Activated naive CD8-positive, alpha-beta T cell treated with anti-CD3 and anti-CD28 coated beads, Interleukin-2, amount 50 U/mL, for 16 hours (primary cell): ENCODE data around the gene CXXC4.

Source experiments
- DNase-seq: peaks from one replicate; pipeline ENCODE4 v3.0.0-alpha.2; 2020; ENCODE audit warnings: low read depth, low spot score

CXXC4 gene

GRCh38 chr4:104489731-104490095 is 5.0 kb downstream of the CXXC4 start:
- DNase-seq: no peak

- no peak for DNase-seq
Observed at GRCh38 chr4:104488151-104488550, 6.5 kb downstream of the CXXC4 start.

- DNase-seq: no peak
Observed at GRCh38 chr4:104486716-104487504, 7.8 kb downstream of the CXXC4 start.

GRCh38 chr4:104475652-104476051 is 19.0 kb downstream of the CXXC4 start:
- no peak for DNase-seq

DNA sequence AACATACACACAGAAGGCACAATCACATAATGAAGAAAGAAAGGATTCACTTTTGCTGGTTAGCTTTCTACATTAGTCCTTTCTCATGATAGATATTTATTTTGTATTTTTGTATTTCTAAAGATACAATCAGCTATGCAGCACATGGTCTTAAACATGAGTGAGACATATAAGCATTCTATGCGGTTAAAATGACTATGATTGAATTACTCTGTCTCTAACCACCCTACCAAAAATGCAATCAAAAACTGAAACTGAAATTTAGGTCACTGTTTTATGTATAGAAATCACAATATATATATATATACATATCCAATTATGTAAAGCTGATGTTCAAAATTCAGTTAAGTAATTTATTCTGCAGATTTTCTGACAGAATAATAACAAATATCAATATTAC is 21.9 kb downstream of the CXXC4 start:
- no peak for DNase-seq

DNA sequence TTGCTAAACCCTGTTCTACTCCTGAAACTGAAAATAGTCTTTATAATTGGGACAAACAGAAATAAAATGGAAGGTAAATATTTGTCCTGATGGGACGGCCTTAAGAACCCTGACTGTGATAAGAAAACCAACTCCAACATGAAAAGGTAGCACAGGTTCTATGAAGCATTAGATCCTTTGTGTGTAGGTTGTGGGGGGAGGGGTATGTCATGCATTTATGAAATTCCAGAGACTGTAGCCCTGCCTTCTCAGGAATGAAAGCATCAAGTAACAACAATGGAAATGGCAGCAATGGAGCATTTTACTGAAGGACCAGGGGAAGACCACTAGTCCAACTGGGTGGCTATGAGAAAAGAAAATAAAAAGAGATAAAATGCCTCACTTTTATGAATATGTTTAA is 23.9 kb downstream of the CXXC4 start:
- DNase-seq: no peak

GRCh38 chr4:104469794-104470193 is 24.9 kb downstream of the CXXC4 start:
- DNase-seq: no peak

GRCh38 chr4:104465619-104466018 is 29.1 kb downstream of the CXXC4 start:
- DNase-seq: no peak

DNA sequence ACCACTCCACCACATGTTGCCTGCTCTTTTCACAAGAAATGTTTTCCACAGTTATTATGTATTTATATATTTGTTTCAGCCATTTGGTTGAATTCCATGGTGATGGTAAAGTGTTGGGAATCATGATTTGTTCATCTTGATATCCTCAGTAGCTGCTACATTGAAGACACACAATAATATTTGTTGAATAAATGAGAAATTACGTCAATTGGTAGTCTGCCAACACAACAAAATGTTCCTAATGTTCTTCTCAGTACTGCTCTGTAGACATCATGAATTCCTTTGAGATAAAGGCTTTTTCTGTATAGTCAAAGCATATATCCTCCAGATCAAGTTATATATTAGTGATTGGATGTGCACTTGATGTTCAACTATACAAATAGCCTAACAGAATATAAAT is 29.5 kb downstream of the CXXC4 start:
- DNase-seq: no peak

DNA sequence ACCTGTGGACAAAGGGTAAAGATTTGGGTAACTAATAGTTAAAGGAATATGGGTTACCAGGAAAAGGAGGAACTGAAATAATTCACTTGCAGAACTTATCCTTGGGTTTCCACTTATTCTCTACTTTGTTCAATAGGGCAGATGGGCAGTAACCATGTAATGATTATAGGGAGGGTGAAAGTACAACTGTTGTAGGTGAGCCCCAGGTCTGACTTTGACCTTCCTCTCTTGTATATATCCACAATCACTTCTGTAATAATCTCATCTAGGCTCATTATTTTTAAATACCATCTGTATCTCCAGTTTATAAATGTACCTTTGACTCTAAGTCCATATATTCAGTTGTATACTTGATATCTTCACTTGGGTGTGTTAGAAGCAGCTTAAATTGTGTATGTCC is 32.1 kb downstream of the CXXC4 start:
- no peak for DNase-seq

DNA sequence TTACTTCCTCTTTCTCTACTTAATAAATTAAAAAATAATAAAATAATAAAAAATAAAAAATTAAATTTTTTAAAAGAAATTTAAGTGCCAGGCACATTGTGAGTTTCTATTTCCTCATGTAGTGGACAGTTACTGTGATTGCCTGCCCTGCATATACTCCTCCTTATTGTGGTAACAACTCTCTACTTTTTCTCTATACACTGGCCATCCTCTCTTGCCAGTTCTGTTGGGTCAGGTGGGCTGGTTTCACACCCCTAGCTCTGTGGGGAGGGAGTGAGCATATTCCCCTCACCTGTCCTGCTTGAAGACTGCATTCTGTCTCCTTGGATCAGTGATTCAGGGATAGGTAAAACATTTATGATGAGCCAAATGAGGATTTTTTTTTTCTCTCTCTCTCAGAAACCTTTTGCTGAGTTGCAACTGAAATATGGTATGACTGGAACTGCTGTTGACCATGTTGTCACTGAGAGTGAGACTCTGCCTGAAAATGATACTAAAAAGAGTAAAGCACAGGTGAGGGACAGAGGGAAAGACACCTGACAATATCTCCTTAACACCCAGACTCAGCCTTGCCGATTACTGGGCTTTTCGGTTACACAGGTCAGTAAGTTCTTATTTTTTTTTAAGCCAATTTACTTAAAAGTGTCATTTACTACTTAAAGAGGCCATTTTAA is 37.2 kb downstream of the CXXC4 start:
- DNase-seq: no peak

DNA sequence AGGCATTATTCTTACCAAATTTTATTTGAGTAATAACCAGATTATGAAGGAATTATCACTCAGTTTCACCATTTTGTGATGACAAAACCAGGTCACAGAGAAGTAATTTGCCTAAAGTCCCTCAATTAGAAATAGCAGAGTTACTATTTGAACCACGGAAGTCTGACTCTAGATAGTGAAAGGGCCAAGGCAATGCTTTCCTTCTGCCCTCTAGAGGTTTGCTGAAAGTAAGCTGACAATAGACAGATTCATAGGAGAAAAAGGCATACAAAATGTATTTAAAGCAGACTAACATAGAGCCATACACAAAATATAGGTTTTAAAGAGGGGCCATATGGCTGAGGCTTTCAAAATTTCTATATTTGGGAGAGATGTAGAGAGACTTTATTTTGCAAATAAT is 43.1 kb downstream of the CXXC4 start:
- DNase-seq: no peak

DNA sequence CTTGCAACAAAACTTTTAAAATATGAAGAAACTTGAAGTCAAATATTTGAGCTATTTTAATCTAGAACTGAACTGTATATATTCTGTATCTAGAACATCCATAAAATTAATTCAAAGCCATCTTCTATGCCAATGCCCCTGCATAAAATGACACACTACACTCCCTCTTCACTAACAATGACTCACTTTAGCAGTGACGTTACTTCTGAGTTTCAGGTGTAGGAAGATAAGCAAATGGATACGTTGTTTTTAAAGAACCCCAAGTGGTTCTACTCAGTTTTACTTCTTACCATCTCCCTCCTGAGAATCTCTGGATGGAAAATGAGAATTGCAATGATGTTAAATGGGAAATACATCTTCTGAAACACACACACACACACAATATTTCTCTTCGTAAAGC is 45.2 kb downstream of the CXXC4 start:
- no peak for DNase-seq

DNA sequence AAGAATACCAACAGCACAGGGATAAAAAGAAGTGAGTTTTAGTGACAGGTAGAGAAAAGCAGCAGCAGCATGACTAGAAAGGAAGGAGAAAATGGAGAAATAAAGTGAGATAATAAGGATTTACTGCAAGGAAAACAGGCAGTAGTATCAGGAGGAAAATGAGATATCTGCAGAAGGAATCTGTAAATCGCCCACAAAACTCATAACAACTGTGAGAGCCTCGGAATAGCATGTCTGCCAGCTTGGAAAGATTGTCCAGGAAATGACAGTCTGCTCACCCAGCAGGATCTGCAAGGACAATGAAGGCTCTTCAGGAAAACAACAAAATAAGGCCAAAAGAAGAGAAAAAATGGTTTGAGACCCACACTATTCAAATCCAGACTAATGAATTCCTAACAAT is 47.4 kb downstream of the CXXC4 start:
- no peak for DNase-seq

DNA sequence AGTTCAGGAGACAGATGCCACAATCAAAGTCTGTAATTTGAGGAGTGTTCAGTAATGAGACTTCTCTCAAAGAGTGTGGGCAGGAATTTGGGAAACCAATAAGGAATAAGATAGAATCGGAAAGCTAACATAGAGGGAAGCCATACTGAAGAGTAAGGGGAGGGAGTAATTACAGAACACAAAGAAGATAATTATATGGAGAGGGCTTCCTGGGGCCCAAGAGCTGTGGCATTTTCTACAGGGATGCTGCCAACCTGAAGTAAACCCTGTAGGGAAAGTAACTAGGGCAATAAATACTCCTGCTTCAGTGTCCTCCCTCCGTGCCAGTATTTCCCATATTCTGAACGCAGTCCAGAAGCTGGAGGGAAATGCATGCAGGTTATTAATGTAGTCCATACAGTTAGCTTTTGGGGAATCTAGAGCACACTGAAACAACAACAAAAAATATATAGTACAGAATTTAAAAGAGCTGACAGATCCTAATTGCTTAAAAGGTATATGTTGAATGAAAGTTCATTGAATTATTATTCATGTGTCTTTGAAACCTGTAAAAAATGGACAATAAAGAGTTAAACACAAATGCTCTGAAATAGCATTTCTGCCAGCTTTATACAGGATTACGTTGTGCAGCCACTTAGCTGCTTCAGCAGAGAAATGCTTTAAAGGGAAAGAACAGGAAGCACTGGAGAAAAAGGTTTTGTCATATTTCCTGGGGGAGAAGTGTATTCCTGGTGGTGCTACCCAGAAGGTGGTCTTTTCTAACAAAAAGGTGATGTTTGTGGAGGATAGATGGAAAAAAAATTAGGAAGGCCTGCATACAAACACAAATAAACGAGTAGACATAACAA is 48.0 kb downstream of the CXXC4 start:
- DNase-seq: no peak

GRCh38 chr4:104444685-104445084 is 50.0 kb downstream of the CXXC4 start:
- DNase-seq: no peak

GRCh38 chr4:104436542-104436941 is 58.2 kb downstream of the CXXC4 start:
- no peak for DNase-seq

DNA sequence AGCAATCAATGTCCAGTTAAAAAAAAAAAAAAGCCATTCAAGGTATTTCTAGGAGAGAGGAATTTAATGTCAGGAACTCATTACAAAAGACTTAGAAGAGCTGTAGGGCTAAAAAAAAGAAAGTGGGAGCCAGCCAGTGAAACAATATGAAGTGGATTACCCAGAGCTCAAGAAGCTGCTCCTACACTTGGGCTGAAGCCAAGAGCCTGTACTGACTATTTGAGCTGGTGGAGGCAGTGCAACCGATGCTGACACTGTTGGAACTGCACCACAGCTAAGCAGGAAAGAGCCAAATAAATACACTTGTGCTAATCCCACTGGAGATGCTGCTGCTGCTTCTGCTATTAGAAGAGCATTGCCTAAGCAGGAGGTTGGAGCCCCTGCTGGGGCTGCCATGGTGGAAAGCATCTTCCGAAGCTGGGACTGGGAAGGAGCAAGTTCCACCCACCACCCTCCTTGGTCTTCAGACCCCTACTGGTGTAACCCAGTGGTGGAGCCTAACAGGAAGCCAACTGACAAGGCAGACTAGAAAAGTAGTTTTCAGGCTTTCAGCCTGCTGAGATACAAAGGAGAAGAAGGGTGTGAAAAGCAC is 65.4 kb downstream of the CXXC4 start:
- DNase-seq: no peak

GRCh38 chr4:104425948-104426347 is 68.7 kb downstream of the CXXC4 start:
- DNase-seq: no peak

DNA sequence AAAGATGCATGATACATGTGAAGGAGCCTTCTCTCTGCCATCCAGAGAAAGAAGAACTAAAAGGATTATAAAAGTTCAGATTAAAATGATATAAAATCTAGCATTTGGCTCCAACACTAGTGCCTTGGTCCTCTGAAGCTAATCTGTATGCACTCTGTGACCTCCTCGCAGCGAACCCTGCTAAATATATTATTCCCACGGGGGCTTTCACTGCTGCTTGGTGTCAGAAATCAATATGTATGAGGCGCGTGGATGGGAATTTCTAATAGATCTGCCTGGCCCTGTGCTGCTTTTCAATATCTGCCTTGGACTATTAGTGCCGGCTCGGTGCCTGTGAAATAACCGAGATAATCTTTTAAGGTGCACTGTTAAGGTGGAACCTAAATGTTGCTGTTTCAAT is 69.7 kb downstream of the CXXC4 start:
- no peak for DNase-seq

DNA sequence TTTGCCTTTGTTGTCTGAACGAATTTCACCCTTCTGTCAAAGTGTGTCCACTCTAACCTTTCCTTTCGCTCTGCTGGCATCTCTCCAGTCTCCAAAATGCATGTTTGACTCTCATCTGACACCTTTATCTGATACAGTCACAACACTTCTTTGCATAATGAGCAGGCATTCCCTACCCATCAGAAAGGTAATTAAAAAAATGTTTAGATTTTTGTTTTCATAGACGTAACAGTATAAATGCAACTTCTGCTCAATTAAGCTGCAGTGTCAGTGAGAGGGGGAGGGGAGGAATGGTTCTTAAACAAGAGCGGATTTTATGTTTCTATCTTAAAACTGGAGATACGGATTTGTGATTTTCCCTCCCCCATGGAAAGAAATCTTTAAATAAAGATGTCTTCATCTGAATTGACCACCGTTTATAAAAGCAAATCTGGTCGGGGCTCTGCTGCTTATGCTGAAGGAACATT is 70.2 kb downstream of the CXXC4 start:
- no peak for DNase-seq

DNA sequence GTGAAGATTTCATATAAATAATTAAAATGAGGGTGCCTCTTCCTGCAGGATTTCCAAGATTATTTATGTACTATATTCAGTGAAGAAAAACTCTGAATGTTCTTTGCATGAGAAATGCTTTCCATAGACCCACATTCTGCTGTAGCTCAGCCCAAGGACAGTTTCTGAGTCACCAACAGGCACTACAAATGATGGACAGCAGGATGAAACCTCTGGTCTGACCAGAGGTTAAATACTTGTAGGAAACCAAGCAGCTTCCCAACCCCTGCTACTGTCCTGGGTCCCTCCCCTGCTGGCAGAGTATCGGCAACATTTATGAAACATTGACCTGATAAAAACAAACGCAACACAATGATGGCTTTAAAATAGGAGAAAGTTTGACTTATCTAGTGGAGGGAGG is 73.1 kb downstream of the CXXC4 start:
- DNase-seq: no peak
